ENCODE measurements around the gene GAB3.

Gene GAB3

DNA sequence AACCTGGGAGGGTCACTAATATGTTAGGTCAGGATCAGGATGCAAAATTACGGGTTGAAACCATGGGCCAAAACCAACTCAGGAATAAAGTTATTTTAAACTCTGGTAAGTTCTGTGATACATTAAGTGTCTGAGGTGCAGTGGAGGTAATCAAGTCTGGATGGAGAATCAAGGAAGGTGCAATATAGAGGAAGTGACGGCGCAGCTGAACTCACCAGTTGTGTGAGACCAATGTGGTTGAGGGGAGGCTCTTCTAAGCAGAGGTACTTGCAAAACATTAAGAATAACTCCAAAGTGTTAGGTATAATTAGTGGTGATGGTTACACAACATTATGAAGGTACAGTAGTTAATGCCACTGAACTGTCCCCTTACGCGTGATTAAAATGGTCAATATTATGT is 19.7 kb downstream of the GAB3 start:
- H3K4me3 ChIP-seq (ENCODE audit: low read depth, low read length): no peak overlapping the region
- DNase-seq (ENCODE audit: low read depth): no peak
- in situ Hi-C loops (cut with HindIII; ENCODE audit: low sequenced_read_pairs): no loop called here
- TF ChIP-seq, protein P1, sequence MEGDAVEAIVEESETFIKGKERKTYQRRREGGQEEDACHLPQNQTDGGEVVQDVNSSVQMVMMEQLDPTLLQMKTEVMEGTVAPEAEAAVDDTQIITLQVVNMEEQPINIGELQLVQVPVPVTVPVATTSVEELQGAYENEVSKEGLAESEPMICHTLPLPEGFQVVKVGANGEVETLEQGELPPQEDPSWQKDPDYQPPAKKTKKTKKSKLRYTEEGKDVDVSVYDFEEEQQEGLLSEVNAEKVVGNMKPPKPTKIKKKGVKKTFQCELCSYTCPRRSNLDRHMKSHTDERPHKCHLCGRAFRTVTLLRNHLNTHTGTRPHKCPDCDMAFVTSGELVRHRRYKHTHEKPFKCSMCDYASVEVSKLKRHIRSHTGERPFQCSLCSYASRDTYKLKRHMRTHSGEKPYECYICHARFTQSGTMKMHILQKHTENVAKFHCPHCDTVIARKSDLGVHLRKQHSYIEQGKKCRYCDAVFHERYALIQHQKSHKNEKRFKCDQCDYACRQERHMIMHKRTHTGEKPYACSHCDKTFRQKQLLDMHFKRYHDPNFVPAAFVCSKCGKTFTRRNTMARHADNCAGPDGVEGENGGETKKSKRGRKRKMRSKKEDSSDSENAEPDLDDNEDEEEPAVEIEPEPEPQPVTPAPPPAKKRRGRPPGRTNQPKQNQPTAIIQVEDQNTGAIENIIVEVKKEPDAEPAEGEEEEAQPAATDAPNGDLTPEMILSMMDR (IDR thresholded peaks at IDR 0.05; ENCODE audit: low read depth, low read length, missing control alignments): no peak

DNA sequence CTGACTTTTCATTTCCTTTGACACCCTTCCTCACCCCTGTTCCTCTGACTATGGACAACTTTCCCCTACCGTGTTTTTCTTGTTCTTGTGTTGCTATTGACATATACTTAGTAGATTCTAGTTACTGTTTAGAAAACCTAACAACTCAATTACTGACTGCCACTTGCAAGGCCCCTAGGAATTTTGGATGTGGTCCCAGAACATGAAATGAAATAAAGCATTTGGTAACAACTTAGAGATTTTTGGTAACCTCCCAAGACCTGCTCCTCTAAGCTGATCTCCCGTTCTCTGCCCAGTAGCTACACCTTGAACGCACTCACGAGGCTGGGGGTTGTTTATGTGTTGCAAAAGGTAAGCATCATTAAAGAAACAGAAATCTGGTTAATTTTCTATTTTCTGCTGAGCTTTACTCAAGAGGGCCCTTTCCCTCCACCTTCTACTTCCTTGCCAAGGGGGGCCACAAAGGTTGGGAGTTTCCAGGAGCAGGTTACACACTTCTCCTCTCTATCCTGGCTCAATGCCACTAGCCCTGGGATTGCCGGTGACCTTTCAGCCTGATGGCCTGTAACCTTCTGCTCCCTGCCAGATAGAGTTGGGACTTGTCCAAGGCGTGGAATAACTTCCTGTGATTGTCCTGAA is 20.5 kb downstream of the GAB3 start:
- no peak overlapping the region for H3K4me3 ChIP-seq (ENCODE audit: low read depth, low read length)
- in situ Hi-C loops (cut with HindIII; ENCODE audit: low sequenced_read_pairs): no loop called here
- TF ChIP-seq, protein P1 (IDR thresholded peaks at IDR 0.05; ENCODE audit: low read depth, low read length, missing control alignments): no peak
- peak; percentile 73 for DNase-seq (ENCODE audit: low read depth)

DNA sequence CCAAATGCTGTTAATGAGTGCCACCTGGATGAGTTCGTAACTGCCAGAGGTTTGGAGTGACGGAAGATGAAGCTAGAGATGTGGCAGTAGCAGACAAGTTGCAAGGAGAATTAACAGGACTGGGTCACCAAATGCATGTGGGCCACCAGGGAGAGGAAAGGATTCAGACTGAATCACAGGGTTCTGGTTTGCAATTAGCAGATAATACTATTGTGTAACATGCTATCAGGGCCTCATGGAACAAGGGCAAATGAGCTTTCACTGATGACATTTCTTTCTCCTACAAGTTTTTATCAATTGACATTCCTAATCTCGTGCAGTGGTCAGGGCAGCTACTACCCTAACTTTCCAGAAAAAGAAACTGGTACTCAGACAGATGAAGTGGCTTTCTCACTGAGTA is 21.4 kb downstream of the GAB3 start:
- in situ Hi-C loops (cut with HindIII; ENCODE audit: low sequenced_read_pairs): no loop called here
- TF ChIP-seq, protein P1 (IDR thresholded peaks at IDR 0.05; ENCODE audit: low read depth, low read length, missing control alignments): no peak
- no peak overlapping the region for H3K4me3 ChIP-seq (ENCODE audit: low read depth, low read length)
- no peak for DNase-seq (ENCODE audit: low read depth)

DNA sequence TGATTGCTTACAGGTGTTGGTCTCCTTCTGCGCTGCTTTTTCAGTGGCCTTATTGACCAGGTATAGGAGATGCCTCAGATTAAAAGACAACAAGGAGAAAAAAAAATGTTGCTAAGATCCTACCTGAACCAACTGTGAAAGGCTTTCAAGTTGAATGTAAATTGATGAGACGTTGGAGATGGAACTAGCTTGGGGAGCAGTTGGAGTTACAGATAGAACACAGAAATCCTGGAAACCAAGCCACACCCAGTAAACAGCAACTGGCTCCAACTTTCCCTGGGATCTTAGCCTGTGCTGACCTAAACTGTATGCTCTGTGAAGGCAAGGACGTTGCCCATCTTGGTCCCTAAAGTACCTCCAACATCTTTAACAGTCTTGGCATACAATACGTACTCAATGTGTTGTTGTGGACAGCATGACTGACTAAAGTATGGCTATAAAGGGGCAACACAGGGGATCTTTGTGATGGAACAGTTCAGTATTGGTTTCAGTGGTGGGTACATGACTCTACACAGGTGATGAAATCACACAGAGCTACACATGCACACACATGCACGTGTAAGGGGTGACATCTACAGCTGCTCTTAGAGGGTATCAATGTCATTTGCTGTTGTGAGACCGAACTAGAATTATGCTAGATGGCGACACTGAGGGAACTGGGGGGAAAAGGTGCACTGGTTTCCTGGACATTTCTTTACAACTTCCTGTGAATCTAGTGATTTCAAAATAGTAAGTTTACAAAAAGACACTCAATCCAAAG is 22.3 kb downstream of the GAB3 start:
- DNase-seq (ENCODE audit: low read depth): no peak
- in situ Hi-C loops (cut with HindIII; ENCODE audit: low sequenced_read_pairs): no loop called here

DNA sequence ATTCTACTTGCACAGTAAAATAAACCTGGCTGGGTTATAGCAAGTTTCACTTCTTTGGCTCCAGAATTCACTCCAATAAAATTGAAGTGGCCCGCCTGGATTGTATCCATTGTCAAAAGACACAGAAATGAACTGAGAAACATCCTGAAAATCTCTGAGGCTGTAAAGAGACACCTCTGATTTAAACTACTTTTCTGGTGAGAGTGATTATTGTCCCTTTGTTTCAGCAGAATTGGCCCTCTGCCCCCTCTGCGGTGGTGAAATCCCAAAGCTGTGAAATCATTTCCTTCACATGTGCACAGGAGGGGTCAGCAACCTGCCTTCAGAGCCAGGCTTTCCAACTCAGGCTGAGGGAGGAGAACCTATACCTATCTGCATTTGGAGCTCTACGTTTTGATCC is 23.0 kb downstream of the GAB3 start:
- TF ChIP-seq, protein P1 (IDR thresholded peaks at IDR 0.05; ENCODE audit: low read depth, low read length, missing control alignments): no peak
- no peak overlapping the region for H3K4me3 ChIP-seq (ENCODE audit: low read depth, low read length)
- in situ Hi-C loops (cut with HindIII; ENCODE audit: low sequenced_read_pairs): no loop called here
- no peak for DNase-seq (ENCODE audit: low read depth)

More for the DNA sequence above, 22.3 kb downstream of the GAB3 start:
- no peak overlapping the region for H3K4me3 ChIP-seq (ENCODE audit: low read depth, low read length)
- TF ChIP-seq, protein P1 (IDR thresholded peaks at IDR 0.05; ENCODE audit: low read depth, low read length, missing control alignments): no peak

DNA sequence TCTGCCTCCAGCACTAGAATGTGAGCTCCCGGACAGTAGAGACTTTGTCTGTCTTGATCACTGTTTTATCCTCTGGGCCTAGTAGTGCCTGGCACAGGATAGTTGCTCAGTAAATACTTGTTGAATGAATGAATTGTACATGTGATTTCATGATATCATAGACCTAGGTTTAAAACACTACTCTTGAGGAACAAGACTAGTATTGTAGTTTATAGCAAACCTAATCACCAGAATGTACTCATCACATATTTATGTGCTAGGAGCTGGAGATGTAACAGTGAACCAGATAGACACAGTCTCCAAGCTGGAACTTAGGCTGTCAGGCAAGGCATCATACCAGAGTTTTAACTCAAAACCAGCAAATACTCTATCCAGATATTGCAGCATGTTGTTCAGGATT is 23.5 kb downstream of the GAB3 start:
- TF ChIP-seq, protein P1 (IDR thresholded peaks at IDR 0.05; ENCODE audit: low read depth, low read length, missing control alignments): no peak
- no peak for DNase-seq (ENCODE audit: low read depth)
- no peak overlapping the region for H3K4me3 ChIP-seq (ENCODE audit: low read depth, low read length)
- in situ Hi-C loops (cut with HindIII; ENCODE audit: low sequenced_read_pairs): no loop called here

Data from astrocyte of the cerebellum (primary cell).